Spleen (tissue), 11 donors: ENCODE data around the gene FHIT. TPM values are rescaled to one million over a fixed set of nuclear protein-coding genes. Genes with fewer than 3 reads are reported as not detected.

ENCODE experiments used
- DNase-seq: peaks from one replicate; pipeline ENCODE4 v3.0.0-alpha.2; 2020
- H3K27ac ChIP-seq, 8 donors: fragments of 200-600 bp; sonication (generic) in 7 of 8; 1 replicate in 4 of 8; 2 replicates in 4 of 8; pipeline versions ENCODE4 v1.5.0 to v1.8.0; 2016 to 2021; ENCODE audit warnings: inconsistent platforms in 4 of 8, mild to moderate bottlenecking in 4 of 8, moderate library complexity in 1 of 8
- H3K27me3 ChIP-seq, 7 donors: fragments of 200-600 bp; sonication (generic) in 6 of 7; replicated peaks in 1 of 7; 1 replicate in 4 of 7; 2 replicates in 3 of 7; pipeline versions ENCODE4 v1.5.0 to v1.8.0; 2016 to 2021; ENCODE audit warnings: inconsistent platforms in 3 of 7, mild to moderate bottlenecking in 1 of 7
- H3K36me3 ChIP-seq, 6 donors: fragments of 200-600 bp; sonication (generic) in 5 of 6; 1 replicate in 4 of 6; 2 replicates in 2 of 6; pipeline versions ENCODE4 v1.5.0 to v1.8.0; 2016 to 2021; ENCODE audit warnings: inconsistent platforms in 2 of 6
- H3K4me1 ChIP-seq, 6 donors: fragments of 200-600 bp; sonication (generic) in 5 of 6; 1 replicate in 3 of 6; 2 replicates in 3 of 6; pipeline versions ENCODE4 v1.5.0 to v1.8.0; 2016 to 2021; ENCODE audit warnings: inconsistent platforms in 3 of 6
- H3K4me3 ChIP-seq, 8 donors: fragments of 200-600 bp; sonication (generic) in 7 of 8; 1 replicate in 4 of 8; 2 replicates in 4 of 8; pipeline versions ENCODE4 v1.5.0 to v1.8.0; 2016 to 2021; ENCODE audit warnings: inconsistent platforms in 4 of 8, mild to moderate bottlenecking in 4 of 8, moderate library complexity in 2 of 8
- H3K9me3 ChIP-seq, 8 donors: fragments of 200-600 bp; sonication (generic) in 7 of 8; 1 replicate in 4 of 8; 2 replicates in 4 of 8; pipeline versions ENCODE4 v1.5.0 to v1.8.0; 2016 to 2021; ENCODE audit warnings: inconsistent platforms in 4 of 8
- POLR2A ChIP-seq, 3 donors: fragments of 450-650 bp; IDR thresholded peaks; one replicate each; pipeline ENCODE4 v1.5.1; 2017; ENCODE audit warnings: antibody characterized with exemption in 3 of 3, mild to moderate bottlenecking in 1 of 3
- POLR2AphosphoS5 ChIP-seq, 3 donors: sonication (generic); formaldehyde crosslinking; IDR thresholded peaks; one replicate each; pipeline ENCODE4 v1.5.1; 2017; ENCODE audit warnings: antibody characterized with exemption in 3 of 3
- WGBS, 5 donors: extraction: QIAGEN DNeasy Blood & Tissue Kit in 3 of 5; methylation state at CpG; one replicate each; pipeline versions ENCODE4 v1.1.5 to v1.1.7; 2013 to 2018; 5-methylcytosine and 5-hydroxymethylcytosine counted together
- intact Hi-C: fragments of 100-400 bp; cut with DNase I; formaldehyde crosslinking; loops from one replicate; pipeline ENCODE4 v1.15.0; 2023; ENCODE audit warnings: low total_unique reads
- polyA plus RNA-seq, 3 donors: library from polyadenylated mRNA; stranded (reverse); fragments of 200-250 nt; gene quantifications; one replicate each; pipeline ENCODE4 v1.2.1, GENCODE V29; 2013
- total RNA-seq, 7 donors: library from RNA; depleted of rRNA in 3 of 7; stranded (reverse); fragments of >200 nt in 3 of 7; fragmentation: NEBNext Ultra II Directional in 4 of 7; extraction: Animal tissue kit (Norgen Biotek cat#: 25700) in 4 of 7; gene quantifications; one replicate each; pipeline versions ENCODE4 v1.1.0 to v1.2.1, GENCODE V29; 2016 to 2021
- TF ChIP-seq, protein P1 (sequence below), 11 experiments: fragments of 200-600 bp in 7 of 11; fragments of 450-650 bp in 4 of 11; sonication (generic) in 4 of 11; IDR thresholded peaks in 8 of 11; conservative IDR thresholded peaks in 3 of 11; 1 replicate in 7 of 11; 2 replicates in 4 of 11; pipeline versions ENCODE4 v1.4.0 to v1.8.0; 2016 to 2021; ENCODE audit warnings: antibody characterized with exemption in 11 of 11, inconsistent platforms in 4 of 11, mild to moderate bottlenecking in 1 of 11
- donor health status: healthy with polysubstance abuse.
- donor health status: DM: no; HTN: no; CAD: no; lungs with moderate emphysema.
- donor health status: DM: no; HTN: no; CAD: no.
- donor health status: Bipolar disorder and iron deficiency.
- donor health status: healthy.
- donor health status: DM: no; HTN: no; CAD: no.
- donor health status: DM: yes; HTN: yes; CAD: no.

Gene FHIT
- total and polyA plus RNA-seq, 10 donors: 4.1 to 23.1 (median 12.2) TPM

GRCh38 chr3:60011218-60011617, 1240.0 kb downstream of the FHIT start:
- Histone ChIP-seq H3K27me3 (no peaks in the 10 kb centered on the region), H3K4me1 (peaks cover 0 to 31% (median 10%) of the 10 kb centered on the region in 6 donors), H3K4me3 (peak overlapping the region in 2 of 8 donors; percentile 13 to 41), H3K36me3 (no peaks in the 10 kb centered on the region), H3K27ac (peak overlapping the region in 7 of 8 donors; percentile 9 to 78 (median 50)), H3K9me3 (no peaks in the 10 kb centered on the region)
- intact Hi-C loops: no loop called here
- TF ChIP-seq POLR2AphosphoS5 (IDR thresholded peaks at IDR 0.05): no peak
- TF ChIP-seq, protein P1, sequence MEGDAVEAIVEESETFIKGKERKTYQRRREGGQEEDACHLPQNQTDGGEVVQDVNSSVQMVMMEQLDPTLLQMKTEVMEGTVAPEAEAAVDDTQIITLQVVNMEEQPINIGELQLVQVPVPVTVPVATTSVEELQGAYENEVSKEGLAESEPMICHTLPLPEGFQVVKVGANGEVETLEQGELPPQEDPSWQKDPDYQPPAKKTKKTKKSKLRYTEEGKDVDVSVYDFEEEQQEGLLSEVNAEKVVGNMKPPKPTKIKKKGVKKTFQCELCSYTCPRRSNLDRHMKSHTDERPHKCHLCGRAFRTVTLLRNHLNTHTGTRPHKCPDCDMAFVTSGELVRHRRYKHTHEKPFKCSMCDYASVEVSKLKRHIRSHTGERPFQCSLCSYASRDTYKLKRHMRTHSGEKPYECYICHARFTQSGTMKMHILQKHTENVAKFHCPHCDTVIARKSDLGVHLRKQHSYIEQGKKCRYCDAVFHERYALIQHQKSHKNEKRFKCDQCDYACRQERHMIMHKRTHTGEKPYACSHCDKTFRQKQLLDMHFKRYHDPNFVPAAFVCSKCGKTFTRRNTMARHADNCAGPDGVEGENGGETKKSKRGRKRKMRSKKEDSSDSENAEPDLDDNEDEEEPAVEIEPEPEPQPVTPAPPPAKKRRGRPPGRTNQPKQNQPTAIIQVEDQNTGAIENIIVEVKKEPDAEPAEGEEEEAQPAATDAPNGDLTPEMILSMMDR (IDR thresholded peaks at IDR 0.05 in 8 of 11, conservative IDR thresholded peaks at IDR 0.05 in 3 of 11): no peak
- TF ChIP-seq POLR2A (IDR thresholded peaks at IDR 0.05): no peak
- no peak for DNase-seq
- WGBS, 5 donors: 44 to 63% (median 54%) methylated on average over 9 of the region's 9 CpGs

- Histone ChIP-seq H3K9me3 (no peaks in the 10 kb centered on the region), H3K4me1 (peaks cover 0 to 31% (median 10%) of the 10 kb centered on the region in 6 donors), H3K27me3 (no peaks in the 10 kb centered on the region), H3K27ac (peak overlapping the region; percentile 11 to 78 (median 62)), H3K4me3 (peak overlapping the region in 2 of 8 donors; percentile 13 to 41), H3K36me3 (no peaks in the 10 kb centered on the region)
- intact Hi-C loops: no loop called here
- TF ChIP-seq, protein P1 (IDR thresholded peaks at IDR 0.05 in 8 of 11, conservative IDR thresholded peaks at IDR 0.05 in 3 of 11): no peak
- TF ChIP-seq POLR2A (IDR thresholded peaks at IDR 0.05) (no peak), POLR2AphosphoS5 (IDR thresholded peaks at IDR 0.05) (no peak)
- DNase-seq: no peak
- 10 to 26% (median 14%) methylated on average over 4 of the region's 4 CpGs for WGBS, 5 donors
Observed at GRCh38 chr3:60010781-60011180, 1240.5 kb downstream of the FHIT start.

GRCh38 chr3:60009931-60010478, 1241.2 kb downstream of the FHIT start:
- no peak overlapping the region for H3K4me3 ChIP-seq
- H3K4me1 ChIP-seq: peaks cover 0 to 31% (median 10%) of the 10 kb centered on the region in 6 donors
- WGBS, 5 donors: 91 to 95% (median 95%) methylated on average over 3 of the region's 3 CpGs
- no peak for DNase-seq
- TF ChIP-seq, protein P1 (IDR thresholded peaks at IDR 0.05 in 8 of 11, conservative IDR thresholded peaks at IDR 0.05 in 3 of 11): no peak
- TF ChIP-seq POLR2A (IDR thresholded peaks at IDR 0.05) (no peak), POLR2AphosphoS5 (IDR thresholded peaks at IDR 0.05) (no peak)
- H3K9me3 ChIP-seq: no peaks in the 10 kb centered on the region
- H3K36me3 ChIP-seq: no peaks in the 10 kb centered on the region
- no peaks in the 10 kb centered on the region for H3K27me3 ChIP-seq
- intact Hi-C loops: no loop called here
- H3K27ac ChIP-seq: peak overlapping the region in 7 of 8 donors; percentile 20 to 78 (median 69)

DNA sequence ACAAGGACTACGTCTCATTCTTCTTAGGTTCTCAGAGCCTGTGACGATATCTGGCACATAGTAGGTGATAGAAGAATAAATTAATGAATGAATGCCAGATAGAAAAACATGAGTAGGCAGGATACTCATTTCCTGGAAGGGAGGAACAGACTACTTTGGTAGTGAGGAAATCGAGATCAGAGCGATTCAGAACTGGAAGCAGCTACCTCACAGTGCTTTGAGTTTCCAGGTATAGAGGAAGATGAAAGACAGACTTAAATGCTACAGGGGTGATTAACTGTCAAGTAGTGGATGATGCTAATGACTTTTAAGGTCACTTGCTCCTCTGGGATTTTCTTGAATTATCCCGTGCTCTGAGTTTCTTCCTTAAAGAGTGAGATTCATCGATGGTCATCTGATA, 1249.9 kb downstream of the FHIT start:
- no peak for TF ChIP-seq POLR2AphosphoS5 (IDR thresholded peaks at IDR 0.05)
- TF ChIP-seq POLR2A (IDR thresholded peaks at IDR 0.05): no peak
- TF ChIP-seq, protein P1 (IDR thresholded peaks at IDR 0.05 in 8 of 11, conservative IDR thresholded peaks at IDR 0.05 in 3 of 11): no peak
- Histone ChIP-seq H3K4me1 (no peaks in the 10 kb centered on the region), H3K36me3 (no peaks in the 10 kb centered on the region), H3K27me3 (no peaks in the 10 kb centered on the region), H3K9me3 (no peaks in the 10 kb centered on the region), H3K4me3 (no peak overlapping the region), H3K27ac (no peak overlapping the region)
- DNase-seq: no peak
- WGBS, 5 donors: 86 to 96% (median 93%) methylated on average over 6 of the region's 6 CpGs
- intact Hi-C loops: no loop called here
